Esophagus squamous epithelium (tissue), 5 donors: Measurements from ENCODE around the gene SCIN. TPM values are rescaled to one million over a fixed set of nuclear protein-coding genes. Genes with fewer than 3 reads are reported as not detected.
A peak's percentile ranks its signal among the peaks of the same experiment; 100 is the strongest.

Experiments
- DNase-seq: peaks from one replicate; lab custom pipeline; 2025; lab: John Stamatoyannopoulos, UW
- H3K27ac ChIP-seq, 4 donors: fragments of 200-600 bp; sonication (generic); one replicate each; pipeline ENCODE4 v1.5.1; 2016 to 2019; ENCODE audit warnings: mild to moderate bottlenecking in 1 of 4
- H3K27me3 ChIP-seq, 4 donors: fragments of 200-600 bp; sonication (generic); 1 replicate in 3 of 4; 2 replicates in 1 of 4; pipeline versions ENCODE4 v1.5.1 to v1.6.0; 2017 to 2021; ENCODE audit warnings: antibody characterized with exemption in 1 of 4
- H3K36me3 ChIP-seq, 3 donors: fragments of 200-600 bp; sonication (generic); one replicate each; pipeline ENCODE4 v1.5.1; 2016 to 2019
- H3K4me1 ChIP-seq, 3 donors: fragments of 200-600 bp; sonication (generic); one replicate each; pipeline ENCODE4 v1.5.1; 2017 to 2019
- H3K4me3 ChIP-seq, 4 donors: fragments of 200-600 bp; sonication (generic); 1 replicate in 3 of 4; 2 replicates in 1 of 4; pipeline ENCODE4 v1.5.1; 2016 to 2019; ENCODE audit warnings: mild to moderate bottlenecking in 2 of 4, moderate library complexity in 1 of 4
- H3K9me3 ChIP-seq, 3 donors: fragments of 200-600 bp; sonication (generic); one replicate each; pipeline ENCODE4 v1.5.1; 2016 to 2019
- POLR2A ChIP-seq, 4 donors: fragments of 450-650 bp; IDR thresholded peaks; one replicate each; pipeline ENCODE4 v1.6.1; 2017; ENCODE audit warnings: antibody characterized with exemption in 4 of 4, mild to moderate bottlenecking in 4 of 4, moderate library complexity in 3 of 4
- WGBS, 2 donors: methylation state at CpG; one replicate each; pipeline ENCODE4 v1.1.5; 2018; 5-methylcytosine and 5-hydroxymethylcytosine counted together
- intact Hi-C: fragments of 100-400 bp; cut with DNase I; formaldehyde crosslinking; loops from one replicate; pipeline ENCODE4 v1.15.0; 2022
- total RNA-seq, 4 donors: library from RNA; depleted of rRNA; stranded (reverse); fragments of >200 nt; gene quantifications; one replicate each; pipeline ENCODE4 v1.1.0, GENCODE V29; 2016
- TF ChIP-seq, protein P1 (sequence below), 6 experiments: fragments of 450-650 bp in 4 of 6; fragments of 200-600 bp in 2 of 6; sonication (generic) in 2 of 6; IDR thresholded peaks; one replicate each; pipeline ENCODE4 v1.5.1; 2016 to 2019; ENCODE audit warnings: antibody characterized with exemption in 6 of 6, mild to moderate bottlenecking in 4 of 6, moderate library complexity in 4 of 6
- donor health status: DM: yes; HTN: yes; CAD: no.

The SCIN gene
- total RNA-seq, 4 donors from 2014 or later, result 3.4 to 38.4 (median 25.9) TPM

GRCh38 chr7:12674861-12675260 is 104.3 kb downstream of the SCIN start:
- intact Hi-C loops, result loop anchor here (10.0 kb wide), 1 partner anchor 590 kb away; no protein-coding TSS in a partner anchor
- H3K27ac ChIP-seq, result no peak overlapping the region
- 53 to 69% methylated on average over 4 of the region's 4 CpGs for WGBS, 2 donors
- no peak for DNase-seq
- TF ChIP-seq, protein P1, sequence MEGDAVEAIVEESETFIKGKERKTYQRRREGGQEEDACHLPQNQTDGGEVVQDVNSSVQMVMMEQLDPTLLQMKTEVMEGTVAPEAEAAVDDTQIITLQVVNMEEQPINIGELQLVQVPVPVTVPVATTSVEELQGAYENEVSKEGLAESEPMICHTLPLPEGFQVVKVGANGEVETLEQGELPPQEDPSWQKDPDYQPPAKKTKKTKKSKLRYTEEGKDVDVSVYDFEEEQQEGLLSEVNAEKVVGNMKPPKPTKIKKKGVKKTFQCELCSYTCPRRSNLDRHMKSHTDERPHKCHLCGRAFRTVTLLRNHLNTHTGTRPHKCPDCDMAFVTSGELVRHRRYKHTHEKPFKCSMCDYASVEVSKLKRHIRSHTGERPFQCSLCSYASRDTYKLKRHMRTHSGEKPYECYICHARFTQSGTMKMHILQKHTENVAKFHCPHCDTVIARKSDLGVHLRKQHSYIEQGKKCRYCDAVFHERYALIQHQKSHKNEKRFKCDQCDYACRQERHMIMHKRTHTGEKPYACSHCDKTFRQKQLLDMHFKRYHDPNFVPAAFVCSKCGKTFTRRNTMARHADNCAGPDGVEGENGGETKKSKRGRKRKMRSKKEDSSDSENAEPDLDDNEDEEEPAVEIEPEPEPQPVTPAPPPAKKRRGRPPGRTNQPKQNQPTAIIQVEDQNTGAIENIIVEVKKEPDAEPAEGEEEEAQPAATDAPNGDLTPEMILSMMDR (IDR thresholded peaks at IDR 0.05), result peak in 3 of 6 experiments; percentile 27 to 58 (median 41)
- TF ChIP-seq POLR2A (IDR thresholded peaks at IDR 0.05), result no peak
- H3K4me3 ChIP-seq, result no peak overlapping the region
- peaks cover 0 to 27% (median 7%) of the 10 kb centered on the region in 3 donors for H3K4me1 ChIP-seq
- no peaks in the 10 kb centered on the region for H3K36me3 ChIP-seq
- H3K9me3 ChIP-seq, result no peaks in the 10 kb centered on the region
- H3K27me3 ChIP-seq, result no peaks in the 10 kb centered on the region

GRCh38 chr7:12683678-12684585 is 113.4 kb downstream of the SCIN start:
- no peaks in the 10 kb centered on the region for H3K36me3 ChIP-seq
- no peaks in the 10 kb centered on the region for H3K9me3 ChIP-seq
- intact Hi-C loops, result loop anchor here (5.0 kb wide), 1 partner anchor 42 kb away; no protein-coding TSS in a partner anchor
- no peak for TF ChIP-seq POLR2A (IDR thresholded peaks at IDR 0.05)
- TF ChIP-seq, protein P1 (IDR thresholded peaks at IDR 0.05), result peak in 5 of 6 experiments; percentile 15 to 45 (median 22)
- WGBS, 2 donors, result 19 to 33% methylated on average over 2 of the region's 2 CpGs
- no peaks in the 10 kb centered on the region for H3K27me3 ChIP-seq
- H3K27ac ChIP-seq, result no peak overlapping the region
- peaks cover 0 to 17% (median 0%) of the 10 kb centered on the region in 3 donors for H3K4me1 ChIP-seq
- no peak overlapping the region for H3K4me3 ChIP-seq
- DNase-seq, result no peak

- WGBS, 2 donors, result 87 to 88% methylated on average over 19 of the region's 19 CpGs
- no peak overlapping the region for H3K4me3 ChIP-seq
- H3K27ac ChIP-seq, result no peak overlapping the region
- intact Hi-C loops, result loop anchor here (5.0 kb wide), 1 partner anchor 42 kb away; no protein-coding TSS in a partner anchor
- no peaks in the 10 kb centered on the region for H3K27me3 ChIP-seq
- TF ChIP-seq, protein P1 (IDR thresholded peaks at IDR 0.05), result no peak
- no peak for TF ChIP-seq POLR2A (IDR thresholded peaks at IDR 0.05)
- peaks cover 0 to 17% (median 0%) of the 10 kb centered on the region in 3 donors for H3K4me1 ChIP-seq
- no peaks in the 10 kb centered on the region for H3K36me3 ChIP-seq
- DNase-seq, result no peak
- H3K9me3 ChIP-seq, result no peaks in the 10 kb centered on the region
These were observed 114.2 kb downstream of the SCIN start for GRCh38 chr7:12684733-12685132.

DNA sequence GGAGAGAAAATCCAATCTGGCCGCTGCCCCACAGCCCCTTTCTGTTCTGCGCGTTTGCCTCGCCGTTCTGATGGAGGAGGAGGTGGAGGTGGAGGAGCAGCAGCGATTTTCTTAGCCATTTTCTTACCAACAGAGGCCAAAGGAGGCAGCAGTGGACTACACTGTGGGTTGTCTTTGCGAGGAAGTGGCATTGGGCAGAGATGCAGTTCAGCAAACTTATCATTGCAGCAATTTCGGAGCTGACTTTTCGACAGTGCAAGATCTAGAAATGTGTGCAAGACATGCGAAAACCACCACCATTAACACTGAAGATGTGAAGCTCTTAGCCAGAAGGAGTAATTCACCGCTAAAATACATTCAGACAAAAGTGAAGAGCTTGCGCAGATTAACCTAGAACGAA is 115.0 kb downstream of the SCIN start:
- no peaks in the 10 kb centered on the region for H3K9me3 ChIP-seq
- peaks cover 0 to 24% (median 0%) of the 10 kb centered on the region in 3 donors for H3K4me1 ChIP-seq
- H3K36me3 ChIP-seq, result no peaks in the 10 kb centered on the region
- H3K4me3 ChIP-seq, result no peak overlapping the region
- DNase-seq, result no peak
- intact Hi-C loops, result no loop called here
- WGBS, 2 donors, result 78 to 80% methylated on average over 10 to 13 of the region's 13 CpGs
- peak overlapping the region in 2 of 4 donors; percentile 91 to 94 for H3K27ac ChIP-seq
- H3K27me3 ChIP-seq, result no peaks in the 10 kb centered on the region
- TF ChIP-seq, protein P1 (IDR thresholded peaks at IDR 0.05), result peak in 5 of 6 experiments; percentile 9 to 37 (median 14)
- no peak for TF ChIP-seq POLR2A (IDR thresholded peaks at IDR 0.05)
